Stimulated activated CD4-positive, alpha-beta T cell treated with anti-CD3 and anti-CD28 coated beads, Interleukin-1b, Interleukin-23, amount 100 ng/mL, for 4 hours (primary cell): Measurements from ENCODE around the gene SMPDL3B.
A peak's percentile ranks its signal among the peaks of the same experiment; 100 is the strongest.

ENCODE experiments used
- DNase-seq, 2 donors: peaks; one replicate each; pipeline ENCODE4 v3.0.0-alpha.2; 2020; ENCODE audit warnings: low read depth in 2 of 2

SMPDL3B gene

GRCh38 chr1:27934818-27935549 is at the start of gene SMPDL3B:
Gene SMPDL3B, plus strand, starts transcription at chr1:27935000. Its CDS starts 184 bp downstream, at chr1:27935184.
- no peak for DNase-seq

- no peak for DNase-seq
Observed at GRCh38 chr1:27885114-27885528, 49.7 kb upstream of the SMPDL3B start.

GRCh38 chr1:27885621-27886352 is 49.0 kb upstream of the SMPDL3B start:
- DNase-seq: no peak

- no peak for DNase-seq
Observed at GRCh38 chr1:27886353-27886679, 48.5 kb upstream of the SMPDL3B start.

GRCh38 chr1:27886744-27887143 is 48.1 kb upstream of the SMPDL3B start:
- DNase-seq: no peak

GRCh38 chr1:27887215-27888021 is 47.4 kb upstream of the SMPDL3B start:
- DNase-seq: no peak

GRCh38 chr1:27889506-27889905 is 45.3 kb upstream of the SMPDL3B start:
- no peak for DNase-seq

- DNase-seq: no peak
Observed at GRCh38 chr1:27891196-27891889, 43.5 kb upstream of the SMPDL3B start.

- no peak for DNase-seq
Observed at GRCh38 chr1:27894521-27894920, 40.3 kb upstream of the SMPDL3B start.

- no peak for DNase-seq
Observed at GRCh38 chr1:27906759-27907158, 28.0 kb upstream of the SMPDL3B start.

GRCh38 chr1:27912429-27912828 is 22.4 kb upstream of the SMPDL3B start:
- DNase-seq: no peak

GRCh38 chr1:27915082-27915575 is 19.7 kb upstream of the SMPDL3B start:
- no peak for DNase-seq

GRCh38 chr1:27922272-27922671 is 12.5 kb upstream of the SMPDL3B start:
- no peak for DNase-seq

- DNase-seq: no peak
Observed at GRCh38 chr1:27928216-27928954, 6.4 kb upstream of the SMPDL3B start.

- DNase-seq: no peak
Observed at GRCh38 chr1:27931184-27931583, 3.6 kb upstream of the SMPDL3B start.

- DNase-seq: no peak
Observed at GRCh38 chr1:27931759-27932158, 3.0 kb upstream of the SMPDL3B start.

- DNase-seq: no peak
Observed at GRCh38 chr1:27935721-27936120, 921 bp downstream of the SMPDL3B start.

GRCh38 chr1:27936370-27936769 is 1.6 kb downstream of the SMPDL3B start:
- DNase-seq: no peak

- no peak for DNase-seq
Observed at GRCh38 chr1:27937524-27937836, 2.7 kb downstream of the SMPDL3B start.

- no peak for DNase-seq
Observed at GRCh38 chr1:27938488-27938887, 3.7 kb downstream of the SMPDL3B start.

GRCh38 chr1:27940297-27940696 is 5.5 kb downstream of the SMPDL3B start:
- DNase-seq: peak; percentile 54 to 70
